HG03060 (cell line): ENCODE results near the gene GPR161.

Source experiments
- ATAC-seq: cut with Tn5 transposase; IDR thresholded peaks from one replicate; pipeline ENCODE4 v1.9.1; 2021; ENCODE audit warnings: low read depth, moderate number of reproducible peaks; ENCODE audit not compliant: unreplicated experiment

GPR161 gene

GRCh38 chr1:168050880-168051279 is 85.8 kb downstream of the GPR161 start:
- no peak for ATAC-seq

GRCh38 chr1:168050307-168050706 is 86.4 kb downstream of the GPR161 start:
- no peak for ATAC-seq

- ATAC-seq, result no peak
These were observed 91.4 kb downstream of the GPR161 start for GRCh38 chr1:168045311-168045710.

DNA sequence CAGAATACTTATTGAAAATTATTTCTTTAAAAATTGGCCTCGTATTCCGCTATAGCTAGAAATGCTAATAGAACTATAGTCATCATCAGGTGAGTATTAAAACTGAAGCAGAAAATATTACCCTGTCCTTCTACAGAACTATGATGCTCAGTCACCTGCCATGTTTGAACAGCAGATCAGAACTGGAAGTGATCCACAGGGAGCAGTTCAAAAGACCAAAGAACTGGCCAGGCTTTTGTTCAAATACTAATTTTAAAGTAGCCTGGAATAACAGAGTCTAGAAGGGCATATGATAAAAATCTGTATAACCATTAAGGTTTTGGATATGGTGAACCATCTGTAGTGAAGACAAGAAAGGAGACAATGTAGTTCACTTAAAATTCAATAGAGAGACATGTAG is 94.4 kb downstream of the GPR161 start:
- ATAC-seq, result no peak

GRCh38 chr1:168035345-168035744 is 101.4 kb downstream of the GPR161 start:
- ATAC-seq, result no peak

- ATAC-seq, result no peak
These were observed 104.7 kb downstream of the GPR161 start for GRCh38 chr1:168032029-168032428.

- ATAC-seq, result no peak
These were observed 105.1 kb downstream of the GPR161 start for GRCh38 chr1:168031627-168032026.

DNA sequence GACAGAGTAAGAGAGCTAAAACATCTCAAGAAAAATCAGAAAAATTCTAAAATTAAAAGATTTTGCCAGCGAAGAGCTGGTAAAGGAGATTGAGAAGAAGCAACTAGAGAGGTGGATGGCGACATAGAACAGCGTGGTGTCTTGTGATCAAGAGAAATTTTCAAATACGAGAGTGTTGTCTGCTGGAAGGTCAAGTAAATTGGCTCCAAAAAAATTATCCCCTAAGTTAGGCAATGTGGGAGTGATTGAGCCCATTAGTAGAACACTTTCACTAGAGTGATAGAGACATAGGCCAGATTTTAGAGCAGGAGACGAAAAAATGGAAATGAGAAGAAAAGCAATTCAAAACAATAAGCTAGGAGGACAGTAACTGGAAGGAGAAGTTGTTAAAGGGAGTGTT is 105.5 kb downstream of the GPR161 start:
- no peak for ATAC-seq
